Fibroblast of pulmonary artery (primary cell): ENCODE measurements around the gene MFN2.
"Not testable (repeated sequence)": the region's sequence is repeated elsewhere in the genome, so short reads cannot be mapped to it uniquely, and the experiment has no call there.

ENCODE experiments used
- DNase-seq: peaks from one replicate; pipeline ENCODE4 v3.0.0-alpha.2; 2010; ENCODE audit warnings: low read depth
- H3K4me3 ChIP-seq: replicated peaks from 2 replicates; pipeline ENCODE4 v1.5.1; 2011; ENCODE audit warnings: low read depth, mild to moderate bottlenecking, control low read depth, low read length, moderate library complexity
- CTCF ChIP-seq: IDR thresholded peaks from 2 replicates; pipeline ENCODE4 v1.5.1; 2011; ENCODE audit warnings: mild to moderate bottlenecking, control low read depth, low read length, inconsistent platforms; ENCODE audit errors: missing control alignments

Gene MFN2

GRCh38 chr1:11938722-11939526 is 41.3 kb upstream of the MFN2 start:
- TF ChIP-seq CTCF: no peak
- peak; percentile 13 for DNase-seq
- no peak overlapping the region for H3K4me3 ChIP-seq

- not testable (repeated sequence) for DNase-seq, H3K4me3 ChIP-seq
Measured at GRCh38 chr1:11939794-11940193, 40.5 kb upstream of the MFN2 start.

- TF ChIP-seq CTCF: no peak
- no peak overlapping the region for H3K4me3 ChIP-seq
- peak; percentile 31 for DNase-seq
Measured at GRCh38 chr1:11940260-11940921, 39.9 kb upstream of the MFN2 start.

GRCh38 chr1:11942280-11942679 is 38.0 kb upstream of the MFN2 start:
- DNase-seq: no peak
- TF ChIP-seq CTCF: no peak
- H3K4me3 ChIP-seq: no peak overlapping the region

- no peak for TF ChIP-seq CTCF
- no peak for DNase-seq
- no peak overlapping the region for H3K4me3 ChIP-seq
Measured at GRCh38 chr1:11943619-11944018, 36.6 kb upstream of the MFN2 start.

GRCh38 chr1:11944358-11944931 is 35.8 kb upstream of the MFN2 start:
- H3K4me3 ChIP-seq: no peak overlapping the region
- TF ChIP-seq CTCF: no peak
- no peak for DNase-seq

GRCh38 chr1:11946647-11947046 is 33.6 kb upstream of the MFN2 start:
- no peak for TF ChIP-seq CTCF
- peak; percentile 13 for DNase-seq
- no peak overlapping the region for H3K4me3 ChIP-seq
